Stimulated activated CD4-positive, alpha-beta T cell treated with anti-CD3 and anti-CD28 coated beads, Interleukin-12 subunit alpha, Interleukin-12 subunit beta, amount 100 ng/mL, for 24 hours (primary cell): ENCODE results near the gene PMP22.
"Not testable (repeated sequence)": the region's sequence is repeated elsewhere in the genome, so short reads cannot be mapped to it uniquely, and the experiment has no call there.

Experiments used
- DNase-seq, 2 experiments: peaks; one replicate each; pipeline ENCODE4 v3.0.0-alpha.2; 2020; ENCODE audit warnings: low read depth in 2 of 2

Gene PMP22

DNA sequence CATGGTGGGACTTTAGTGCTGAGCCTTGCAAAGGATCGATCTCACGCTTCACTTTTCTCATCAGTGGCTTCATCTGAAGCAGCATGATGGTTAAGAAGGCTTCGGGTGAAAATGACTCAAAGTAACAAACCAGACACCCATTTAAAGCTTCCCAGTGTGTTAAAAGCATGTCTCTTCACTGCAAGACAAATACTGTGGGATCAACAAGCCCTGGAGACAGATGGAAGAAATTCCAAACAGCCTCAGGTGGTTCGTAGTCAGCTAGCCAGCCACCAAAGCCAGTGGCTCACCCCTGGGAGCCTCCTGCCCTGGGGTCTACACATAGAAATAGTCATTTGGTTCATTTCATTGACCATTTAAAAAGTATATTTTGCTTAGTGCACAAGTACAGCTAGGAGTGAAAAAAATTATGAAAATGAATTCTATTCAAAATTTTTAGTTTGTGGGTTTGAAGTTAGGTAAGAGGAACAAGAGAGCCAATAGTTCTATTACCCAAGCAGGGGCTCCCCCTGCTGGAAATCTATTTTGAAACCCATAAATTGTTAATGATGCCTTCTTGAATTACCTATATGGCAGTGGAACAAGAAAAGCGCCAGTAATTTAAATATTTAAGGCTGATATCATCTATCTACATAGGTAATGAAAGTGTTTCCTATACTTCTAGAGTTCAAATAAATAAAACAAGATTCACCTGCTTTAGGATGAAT lies 51.6 kb downstream of the PMP22 start:
- no peak for DNase-seq

DNA sequence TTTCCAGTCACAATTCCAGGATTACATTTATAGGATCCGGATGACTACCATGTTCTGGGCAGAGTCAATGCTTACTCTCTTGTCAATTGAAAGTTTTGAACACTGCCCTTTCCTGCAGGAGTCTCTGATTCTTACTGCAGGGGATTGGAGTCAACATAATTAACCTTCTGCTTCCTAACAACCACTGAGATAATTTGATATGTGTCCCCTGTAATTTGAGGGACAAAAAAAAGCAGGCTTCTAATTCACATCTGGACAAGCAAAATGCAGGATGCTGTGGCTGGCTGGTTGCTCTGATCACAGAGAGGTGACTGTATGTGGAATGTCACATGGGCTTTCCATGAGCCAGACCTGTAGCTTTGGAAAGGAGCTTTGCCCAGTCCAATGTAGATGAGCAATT lies 54.9 kb downstream of the PMP22 start:
- DNase-seq = no peak

DNA sequence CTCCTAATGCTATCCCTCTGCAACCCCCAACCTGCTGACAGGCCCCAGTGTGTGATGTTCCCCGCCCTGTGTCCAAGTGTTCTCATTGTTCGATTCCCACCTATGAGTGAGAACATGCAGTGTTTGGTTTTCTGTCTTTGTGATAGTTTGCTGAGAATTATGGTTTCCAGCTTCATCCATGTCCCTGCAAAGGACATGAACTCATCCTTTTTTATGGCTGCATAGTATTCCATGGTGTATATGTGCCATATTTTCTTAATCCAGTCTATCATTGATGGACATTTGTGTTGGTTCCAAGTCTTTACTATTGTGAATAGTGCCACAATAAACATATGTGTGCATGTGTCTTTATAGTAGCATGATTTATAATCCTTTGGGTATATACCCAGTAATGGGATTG lies 62.1 kb downstream of the PMP22 start:
- not testable (repeated sequence) for DNase-seq

DNA sequence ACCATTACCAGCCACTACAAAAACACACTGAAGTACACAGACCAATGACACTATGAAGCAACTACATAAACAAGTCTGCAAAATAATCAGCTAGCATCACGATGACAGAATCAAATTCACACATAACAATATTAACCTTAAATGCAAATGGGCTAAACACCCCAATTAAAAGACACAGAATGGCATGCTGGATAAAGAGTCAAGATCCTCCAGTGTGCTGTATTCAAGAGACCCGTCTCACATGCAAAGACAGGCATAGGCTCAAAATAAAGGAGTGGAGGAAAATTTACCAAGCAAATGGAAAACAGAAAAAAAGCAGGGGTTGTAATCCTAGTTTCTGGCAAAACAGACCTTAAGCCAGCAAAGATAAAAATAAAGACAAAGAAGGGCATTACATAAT lies 64.6 kb downstream of the PMP22 start:
- not testable (repeated sequence) for DNase-seq

DNA sequence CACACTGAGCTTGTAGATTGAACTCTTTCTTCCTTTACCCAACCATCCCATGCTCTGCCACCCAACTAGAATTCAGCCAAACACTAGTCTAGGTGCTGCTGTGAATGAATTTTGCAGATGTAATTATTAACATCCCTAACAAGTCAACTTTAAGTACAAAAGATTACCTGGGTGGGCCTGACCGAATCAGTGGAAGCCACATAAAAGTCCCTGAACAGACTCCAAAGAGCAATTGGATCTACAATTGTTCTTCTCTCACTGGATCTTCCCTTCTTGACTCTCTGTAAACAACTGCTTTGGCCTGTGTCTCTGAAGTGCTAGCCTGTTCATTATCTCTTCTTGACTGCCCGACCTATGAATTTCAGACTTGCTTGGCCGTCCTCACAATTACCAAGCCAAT lies 67.9 kb downstream of the PMP22 start:
- DNase-seq = no peak

DNA sequence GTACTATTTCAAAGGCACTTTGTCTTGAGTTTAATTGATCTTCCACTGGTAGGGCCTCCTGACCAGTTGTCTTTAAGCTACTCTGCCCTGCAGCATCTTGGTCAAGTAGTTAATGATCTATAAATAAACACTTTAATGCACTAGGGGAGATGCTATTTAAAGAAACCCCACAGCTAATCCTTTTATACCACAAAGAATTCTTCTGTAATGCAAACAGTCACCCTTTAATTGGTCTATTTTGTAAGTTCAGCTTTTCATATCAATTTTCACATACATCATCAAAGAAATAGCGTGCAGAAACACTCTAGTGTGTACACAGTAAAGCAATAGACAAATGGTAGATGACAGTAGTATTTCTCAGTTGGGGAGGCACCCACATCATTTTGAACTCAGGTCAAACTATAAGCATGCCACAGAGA lies 70.3 kb downstream of the PMP22 start:
- DNase-seq = no peak

DNA sequence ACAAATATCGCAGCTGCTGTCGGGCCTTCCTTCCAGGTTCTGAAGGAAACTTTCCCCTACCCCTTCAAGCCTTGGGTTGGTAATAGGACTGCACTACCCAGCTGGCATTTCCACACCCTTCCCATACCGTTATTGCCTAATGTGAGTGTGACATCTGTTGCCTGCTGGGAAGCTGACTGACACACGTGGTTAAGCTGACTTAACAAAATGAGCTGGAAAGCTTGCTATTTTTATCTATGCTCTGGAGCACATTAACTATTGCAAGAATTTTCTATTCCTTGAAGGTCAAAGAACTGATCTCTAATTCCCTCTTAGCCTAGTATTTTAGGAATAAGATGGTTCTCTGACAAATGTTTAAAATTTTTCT lies 79.5 kb downstream of the PMP22 start:
- DNase-seq = no peak

DNA sequence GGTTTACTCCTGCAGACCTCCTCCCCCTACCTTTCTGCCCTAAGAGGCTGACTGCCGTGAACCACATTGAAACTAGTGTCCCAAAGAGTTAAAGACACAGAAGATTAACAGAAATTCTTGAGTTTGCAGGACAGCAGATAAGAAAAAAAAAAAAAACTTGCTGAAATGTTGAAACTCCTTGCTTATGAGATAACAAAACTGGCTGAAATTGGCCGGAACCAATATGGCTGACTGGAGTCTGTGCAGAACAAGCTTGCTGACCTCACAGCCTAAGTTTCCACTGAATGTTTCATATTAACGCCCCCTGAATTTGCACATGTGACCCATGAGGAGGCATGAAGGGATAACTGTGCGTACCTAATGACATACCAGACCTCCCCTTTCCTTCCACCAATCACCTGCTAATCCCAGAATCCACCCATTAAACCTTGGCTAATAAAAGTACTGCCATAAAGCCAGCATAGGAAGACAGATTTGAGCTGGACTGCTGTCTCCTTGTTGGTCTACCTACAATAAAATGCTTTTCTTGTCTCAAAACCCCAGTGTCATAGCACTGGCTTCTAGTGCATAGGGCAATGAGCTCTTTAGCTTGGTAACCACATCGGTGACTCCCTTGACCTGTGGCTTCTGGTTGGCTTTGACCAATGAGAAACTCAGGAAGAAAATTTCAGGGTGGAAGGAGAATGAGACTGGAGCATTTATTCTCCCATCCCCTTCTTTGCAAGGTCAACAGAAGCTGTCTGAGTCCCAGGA lies 80.1 kb downstream of the PMP22 start:
- DNase-seq = no peak

DNA sequence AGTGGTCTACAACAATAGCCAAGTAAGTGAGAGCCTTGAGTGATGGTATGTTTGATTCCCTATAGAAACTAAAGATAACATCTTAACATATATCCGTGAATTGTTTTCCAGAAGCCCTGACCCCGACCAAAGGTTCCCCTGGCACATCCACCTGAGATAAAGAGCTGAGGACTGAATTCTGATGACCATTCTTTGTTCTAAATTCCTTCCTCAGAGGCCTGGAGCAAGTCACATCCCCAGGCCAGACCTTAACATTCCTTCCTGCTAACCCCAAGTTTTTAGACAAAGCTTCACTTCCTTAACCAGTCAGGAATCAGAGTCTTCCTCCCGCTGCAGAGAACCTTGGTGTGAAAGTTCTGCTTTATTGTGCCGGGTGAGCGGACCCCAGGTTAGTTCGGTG lies 83.3 kb downstream of the PMP22 start:
- no peak for DNase-seq

DNA sequence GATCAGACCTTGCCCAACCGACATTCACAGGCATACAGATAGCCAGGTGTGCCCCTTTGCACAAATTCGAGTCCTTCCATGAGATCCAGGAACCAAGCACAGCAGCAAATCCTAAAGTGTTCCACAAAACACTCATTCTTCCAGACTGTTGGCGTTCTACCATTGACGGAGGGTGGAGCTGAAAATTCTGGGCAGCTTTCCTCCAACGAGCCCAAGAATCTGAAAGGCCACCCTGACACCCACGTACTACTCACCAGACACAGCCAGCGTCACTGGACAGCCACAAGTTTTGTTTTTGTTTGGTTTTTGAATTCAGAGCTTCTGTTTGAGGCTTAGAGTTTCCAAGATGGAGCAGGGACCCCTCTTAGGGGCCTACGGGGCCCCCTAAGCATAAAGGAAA lies 83.8 kb downstream of the PMP22 start:
- no peak for DNase-seq

DNA sequence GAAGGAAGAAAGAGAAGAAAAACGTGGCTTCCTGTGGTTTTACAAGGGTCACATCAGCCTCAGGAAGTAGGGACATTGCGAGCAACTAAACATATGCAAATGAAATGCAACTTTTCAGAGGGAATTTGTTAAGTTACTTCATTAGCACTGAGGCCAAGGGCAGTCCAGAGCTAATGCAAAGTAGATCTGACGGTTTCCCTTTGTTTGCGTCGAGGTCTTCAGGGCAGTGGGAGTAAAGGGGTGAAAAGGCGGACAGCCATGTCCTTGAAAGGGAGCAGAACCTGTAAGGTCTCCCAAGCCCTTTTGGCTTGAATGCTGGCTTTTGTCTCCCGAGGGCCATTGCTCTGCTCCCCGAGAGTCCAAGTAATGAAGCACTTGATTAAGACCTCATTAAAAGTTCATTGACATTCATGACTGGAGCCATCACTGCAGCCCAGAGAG lies 85.0 kb downstream of the PMP22 start:
- no peak for DNase-seq
